WTC11 (cell line): ENCODE measurements around the gene VCAN.

Experiments used
- ATF1 ChIP-seq: sonication (generic); formaldehyde crosslinking; IDR thresholded peaks from 2 replicates; pipeline ENCODE4 v1.8.1; 2023; ENCODE audit warnings: mild to moderate bottlenecking, moderate library complexity, missing genetic modification reagents
- CBFB ChIP-seq: sonication (generic); formaldehyde crosslinking; IDR thresholded peaks from 2 replicates; pipeline ENCODE4 v1.8.1; 2022; ENCODE audit warnings: mild to moderate bottlenecking, low read depth, missing genetic modification reagents
- CREM ChIP-seq: sonication (generic); formaldehyde crosslinking; IDR thresholded peaks from 2 replicates; pipeline ENCODE4 v1.8.1; 2022; ENCODE audit warnings: mild to moderate bottlenecking, missing genetic modification reagents, moderate library complexity
- CTCF ChIP-seq: fragments of 200-600 bp; IDR thresholded peaks from 2 replicates; pipeline ENCODE4 v1.8.0; 2022; ENCODE audit warnings: antibody characterized with exemption
- FOXJ3 ChIP-seq: sonication (generic); formaldehyde crosslinking; IDR thresholded peaks from 2 replicates; pipeline ENCODE4 v1.9.0; 2021; ENCODE audit warnings: missing genetic modification reagents, mild to moderate bottlenecking, borderline replicate concordance
- MAX ChIP-seq: sonication (generic); formaldehyde crosslinking; IDR thresholded peaks from 2 replicates; pipeline ENCODE4 v1.8.0; 2022; ENCODE audit warnings: mild to moderate bottlenecking, missing genetic modification reagents
- NR2C2 ChIP-seq: sonication (generic); formaldehyde crosslinking; IDR thresholded peaks from 2 replicates; pipeline ENCODE4 v1.8.0; 2022; ENCODE audit warnings: mild to moderate bottlenecking, missing genetic modification reagents
- NR3C1 ChIP-seq: sonication (generic); formaldehyde crosslinking; conservative IDR thresholded peaks from 2 replicates; pipeline ENCODE4 v1.8.1; 2023; ENCODE audit warnings: low read depth, mild to moderate bottlenecking, missing genetic modification reagents
- RELA ChIP-seq: sonication (generic); formaldehyde crosslinking; IDR thresholded peaks from 2 replicates; pipeline ENCODE4 v1.8.1; 2022; ENCODE audit warnings: missing genetic modification reagents, mild to moderate bottlenecking, borderline replicate concordance
- TEAD4 ChIP-seq: sonication (generic); formaldehyde crosslinking; IDR thresholded peaks from 2 replicates; pipeline ENCODE4 v1.8.0; 2022; ENCODE audit warnings: mild to moderate bottlenecking, missing genetic modification reagents
- USF2 ChIP-seq: sonication (generic); formaldehyde crosslinking; IDR thresholded peaks from 2 replicates; pipeline ENCODE4 v1.8.1; 2023; ENCODE audit warnings: mild to moderate bottlenecking, missing genetic modification reagents, moderate library complexity
- ZNF138 ChIP-seq: sonication (generic); formaldehyde crosslinking; conservative IDR thresholded peaks from 2 replicates; pipeline ENCODE4 v1.8.1; 2022; ENCODE audit warnings: mild to moderate bottlenecking, moderate library complexity, missing genetic modification reagents
- ZNF396 ChIP-seq: fragments of 250-450 bp; sonication (Bioruptor Pico); IDR thresholded peaks from 2 replicates; pipeline ENCODE4 v1.8.0; 2021; ENCODE audit warnings: mild to moderate bottlenecking, moderate library complexity, borderline replicate concordance

- no peak for TF ChIP-seq NR2C2 (CRISPR knock-in tag)
- no peak for TF ChIP-seq CTCF
- TF ChIP-seq NR3C1 (CRISPR knock-in tag) = no peak
- TF ChIP-seq TEAD4 = no peak
- no peak for TF ChIP-seq ATF1
- TF ChIP-seq ZNF138 (CRISPR knock-in tag) = no peak
- no peak for TF ChIP-seq MAX (CRISPR knock-in tag)
- no peak for TF ChIP-seq CBFB (CRISPR knock-in tag)
- no peak for TF ChIP-seq FOXJ3 (CRISPR knock-in tag)
- TF ChIP-seq USF2 = no peak
- TF ChIP-seq CREM (CRISPR knock-in tag) = no peak
- no peak for TF ChIP-seq RELA
- no peak for TF ChIP-seq ZNF396
Measured at GRCh38 chr5:83517072-83517687, 45.6 kb downstream of the VCAN start.
